Lower leg skin (tissue), 4 donors: ENCODE results near the gene FBXW4. TPM values are rescaled to one million over a fixed set of nuclear protein-coding genes. Genes with fewer than 3 reads are reported as not detected.
A peak's percentile ranks its signal among the peaks of the same experiment; 100 is the strongest.

Experiments
- DNase-seq, 2 donors: peaks; one replicate each; pipeline ENCODE4 v3.0.0-alpha.2; 2019; ENCODE audit warnings: low spot score in 2 of 2
- H3K4me3 ChIP-seq: fragments of 200-600 bp; sonication (generic); 2 replicates; pipeline ENCODE4 v1.5.1; 2017; ENCODE audit warnings: mild to moderate bottlenecking, low read depth; ENCODE audit not compliant: poor library complexity, severe bottlenecking
- CTCF ChIP-seq, 3 donors: fragments of 450-650 bp; IDR thresholded peaks; one replicate each; pipeline ENCODE4 v1.5.1; 2016; ENCODE audit warnings: antibody characterized with exemption in 3 of 3, mild to moderate bottlenecking in 3 of 3, moderate library complexity in 2 of 3
- POLR2A ChIP-seq, 2 donors: fragments of 450-650 bp; IDR thresholded peaks; one replicate each; pipeline ENCODE4 v1.6.1; 2016 to 2017; ENCODE audit warnings: antibody characterized with exemption in 2 of 2, mild to moderate bottlenecking in 1 of 2, moderate library complexity in 1 of 2
- WGBS, 2 donors: methylation state at CpG; one replicate each; pipeline ENCODE4 v1.1.5; 2018; 5-methylcytosine and 5-hydroxymethylcytosine counted together
- intact Hi-C: fragments of 100-400 bp; cut with DNase I; formaldehyde crosslinking; loops from one replicate; pipeline ENCODE4 v1.15.0; 2023; ENCODE audit warnings: low total_unique reads
- total RNA-seq, 4 donors: library from RNA; depleted of rRNA; stranded (reverse); fragments of >200 nt; gene quantifications; one replicate each; pipeline ENCODE4 v1.1.0, GENCODE V29; 2016

The FBXW4 gene
- total RNA-seq, 4 donors from 2014 or later: 51.9 to 102 (median 69.6) TPM

- TF ChIP-seq CTCF (IDR thresholded peaks at IDR 0.05): no peak
- no peak for TF ChIP-seq POLR2A (IDR thresholded peaks at IDR 0.05)
- intact Hi-C loops: no loop called here
- H3K4me3 ChIP-seq: no peak overlapping the region
- 59 to 66% methylated on average over 16 of the region's 16 CpGs for WGBS, 2 donors
- DNase-seq: no peak
Observed at GRCh38 chr10:101611096-101611905, 83.7 kb downstream of the FBXW4 start.

DNA sequence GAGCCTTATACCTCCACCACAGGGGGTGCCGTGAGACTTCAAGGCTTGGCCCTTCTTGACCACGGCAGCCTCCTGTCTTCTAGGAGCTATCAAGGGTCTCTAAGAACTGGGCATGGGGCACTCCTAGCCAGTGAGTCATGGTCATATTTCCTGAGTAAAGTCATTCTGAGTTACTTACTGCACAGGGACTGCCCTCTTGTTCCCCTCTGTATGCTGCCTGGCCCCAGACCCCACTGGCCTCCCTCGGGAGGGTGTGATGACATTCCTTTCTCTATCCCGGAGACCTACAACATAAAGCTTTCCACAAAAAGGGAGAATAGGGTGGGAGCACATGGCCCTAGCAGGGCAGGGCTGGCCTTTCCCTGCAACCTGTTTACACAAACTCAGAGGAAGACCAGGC lies 85.5 kb downstream of the FBXW4 start:
- intact Hi-C loops: loop anchor here (10.0 kb wide), 1 partner anchor 1385 kb away; no protein-coding TSS in a partner anchor
- no peak for DNase-seq
- TF ChIP-seq POLR2A (IDR thresholded peaks at IDR 0.05) (no peak), CTCF (IDR thresholded peaks at IDR 0.05) (no peak)
- H3K4me3 ChIP-seq: no peak overlapping the region
- WGBS, 2 donors: 87 to 89% methylated on average over 4 of the region's 4 CpGs

- DNase-seq: no peak
- 45 to 63% methylated on average over 2 of the region's 2 CpGs for WGBS, 2 donors
- TF ChIP-seq POLR2A (IDR thresholded peaks at IDR 0.05) (no peak), CTCF (IDR thresholded peaks at IDR 0.05) (no peak)
- H3K4me3 ChIP-seq: no peak overlapping the region
- intact Hi-C loops: loop anchor here (10.0 kb wide), 1 partner anchor 1388 kb away; no protein-coding TSS in a partner anchor
Observed at GRCh38 chr10:101607124-101607523, 87.8 kb downstream of the FBXW4 start.

DNA sequence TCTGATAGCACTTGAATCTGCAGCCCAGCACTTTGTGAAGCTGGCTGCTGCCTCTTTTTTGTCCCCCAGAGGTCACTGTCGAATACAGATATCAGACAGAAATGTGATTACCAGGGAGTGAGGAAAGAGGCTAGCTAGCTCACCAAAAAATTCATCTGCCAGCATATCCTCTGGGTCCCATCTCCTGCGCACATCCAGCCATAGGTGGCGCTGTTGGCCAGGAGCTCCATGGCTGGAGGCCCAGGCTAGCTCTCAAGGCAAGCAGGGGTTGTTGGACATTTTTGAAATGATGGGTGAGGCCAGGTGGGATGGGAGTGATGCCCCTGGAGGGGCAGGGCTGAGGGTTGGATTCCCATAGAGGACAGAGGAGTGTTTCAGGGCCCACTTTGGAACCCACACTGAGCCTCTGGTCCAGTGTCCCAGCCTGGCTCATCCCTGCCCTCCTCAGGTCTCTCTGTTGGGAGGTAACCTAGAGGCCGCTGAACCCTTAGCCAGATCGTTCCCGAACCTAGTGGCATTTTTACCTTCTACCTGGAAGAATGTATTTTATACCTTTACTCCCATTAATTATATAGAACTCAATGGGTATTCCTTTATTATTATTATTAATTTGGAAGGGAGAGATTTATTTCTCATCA lies 92.1 kb downstream of the FBXW4 start:
- intact Hi-C loops: loop anchor here (5.0 to 10.0 kb wide), 2 partner anchors 179 to 1392 kb away; partner anchors contain the start of gene NPM3
- 49 to 55% methylated on average over 6 of the region's 6 CpGs for WGBS, 2 donors
- TF ChIP-seq POLR2A (IDR thresholded peaks at IDR 0.05) (no peak), CTCF (IDR thresholded peaks at IDR 0.05) (peak in 1 of 3 donors; percentile 56)
- no peak overlapping the region for H3K4me3 ChIP-seq
- peak; percentile 59 to 89 for DNase-seq

DNA sequence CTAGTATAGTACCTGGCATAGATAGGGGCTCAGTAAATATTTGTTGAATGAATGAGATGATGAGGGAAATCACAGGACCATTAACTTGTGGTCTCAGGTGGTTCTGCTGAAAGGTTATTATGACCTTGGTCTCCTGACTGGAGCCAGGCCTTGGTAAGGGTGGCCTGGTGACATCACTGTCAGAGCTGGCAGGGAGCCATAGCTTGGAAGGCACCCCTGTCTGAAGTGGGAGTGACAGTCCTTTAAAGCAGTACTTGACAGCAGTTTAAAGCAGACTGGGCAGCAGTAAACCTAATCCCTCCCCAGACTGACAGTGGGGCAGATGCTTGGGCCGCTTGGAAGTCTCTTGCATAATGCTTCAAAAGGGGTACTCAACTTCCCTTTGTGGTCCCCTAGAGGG lies 93.4 kb downstream of the FBXW4 start:
- intact Hi-C loops: loop anchor here (5.0 to 10.0 kb wide), 2 partner anchors 181 to 1393 kb away; partner anchors contain the start of gene NPM3
- H3K4me3 ChIP-seq: no peak overlapping the region
- DNase-seq: no peak
- TF ChIP-seq POLR2A (IDR thresholded peaks at IDR 0.05): no peak
- TF ChIP-seq CTCF (IDR thresholded peaks at IDR 0.05): no peak
- 63 to 100% methylated on average over 1 of the region's 1 CpG for WGBS, 2 donors
